ENCODE measurements around the gene OSMR.

OSMR gene

GRCh38 chr5:38932854-38933408, 87.1 kb downstream of the OSMR start:
- DNase-seq, result no peak

GRCh38 chr5:38935437-38935836, 89.6 kb downstream of the OSMR start:
- DNase-seq, result no peak

GRCh38 chr5:38936269-38936668, 90.5 kb downstream of the OSMR start:
- no peak for DNase-seq

GRCh38 chr5:38938424-38938823, 92.6 kb downstream of the OSMR start:
- no peak for DNase-seq

- no peak for DNase-seq
Measured at GRCh38 chr5:38938973-38939372, 93.2 kb downstream of the OSMR start.

- DNase-seq, result no peak
Measured at GRCh38 chr5:38940230-38940858, 94.5 kb downstream of the OSMR start.

GRCh38 chr5:38941912-38942311, 96.1 kb downstream of the OSMR start:
- DNase-seq, result no peak

- no peak for DNase-seq
Measured at GRCh38 chr5:38944282-38944681, 98.5 kb downstream of the OSMR start.

GRCh38 chr5:38948501-38948900, 102.7 kb downstream of the OSMR start:
- DNase-seq, result no peak

GRCh38 chr5:38953426-38954012, 107.7 kb downstream of the OSMR start:
- DNase-seq, result no peak

- DNase-seq, result no peak
Measured at GRCh38 chr5:38961691-38962090, 115.9 kb downstream of the OSMR start.

GRCh38 chr5:38968665-38969064, 122.9 kb downstream of the OSMR start:
- no peak for DNase-seq

GRCh38 chr5:38978036-38978435, 132.2 kb downstream of the OSMR start:
- DNase-seq, result no peak

GRCh38 chr5:38979535-38979934, 133.7 kb downstream of the OSMR start:
- no peak for DNase-seq

All from NCI-H187 treated with DMSO at 0.1 percent for 48 hours (cell line).